Suprapubic skin (tissue), 3 donors: ENCODE results near the gene MRPS21.

Source experiments
- CTCF ChIP-seq, 2 donors: fragments of 200-600 bp in 1 of 2; fragments of 450-650 bp in 1 of 2; sonication (generic) in 1 of 2; IDR thresholded peaks; one replicate each; pipeline ENCODE4 v1.5.1; 2016 to 2019; ENCODE audit warnings: antibody characterized with exemption in 2 of 2, mild to moderate bottlenecking in 1 of 2, moderate library complexity in 1 of 2
- EP300 ChIP-seq: sonication (generic); formaldehyde crosslinking; IDR thresholded peaks from one replicate; pipeline ENCODE4 v1.6.1; 2017; ENCODE audit warnings: antibody characterized with exemption
- POLR2A ChIP-seq, 2 donors: fragments of 450-650 bp; IDR thresholded peaks; one replicate each; pipeline ENCODE4 v1.6.1; 2017; ENCODE audit warnings: antibody characterized with exemption in 2 of 2, mild to moderate bottlenecking in 2 of 2, moderate library complexity in 2 of 2

- no peak for TF ChIP-seq POLR2A (IDR thresholded peaks at IDR 0.05)
- TF ChIP-seq CTCF (IDR thresholded peaks at IDR 0.05): no peak
- TF ChIP-seq EP300: no peak
Measured at GRCh38 chr1:150309758-150310508, 16.3 kb downstream of the MRPS21 start.
